Mesothelial cell of epicardium (in vitro differentiated cells): ENCODE measurements around the gene PRSS16. TPM values are rescaled to one million over a fixed set of nuclear protein-coding genes. Genes with fewer than 3 reads are reported as not detected.

Source experiments
- DNase-seq, 2 experiments: peaks; one replicate each; pipeline ENCODE4 v3.0.0; 2021; ENCODE audit warnings: low spot score in 2 of 2; ENCODE audit not compliant: unreplicated experiment in 2 of 2
- H3K27ac Mint-ChIP-seq: 2 replicates; pipeline ENCODE4 v1.8.0; 2021; ENCODE audit warnings: mixed read lengths
- H3K27me3 Mint-ChIP-seq: 2 replicates; pipeline ENCODE4 v1.8.0; 2021; ENCODE audit warnings: low read depth, mixed read lengths
- H3K36me3 Mint-ChIP-seq: 2 replicates; pipeline ENCODE4 v1.8.0; 2021; ENCODE audit warnings: mixed read lengths
- H3K4me1 Mint-ChIP-seq: 2 replicates; pipeline ENCODE4 v1.8.0; 2021; ENCODE audit warnings: mixed read lengths
- H3K4me3 Mint-ChIP-seq: 2 replicates; pipeline ENCODE4 v1.8.0; 2021; ENCODE audit warnings: mild to moderate bottlenecking, moderate library complexity, mixed read lengths
- H3K9me3 Mint-ChIP-seq: 2 replicates; pipeline ENCODE4 v1.8.0; 2021; ENCODE audit warnings: mixed read lengths
- total RNA-seq: library from RNA; stranded (reverse); gene quantifications from 3 replicates; pipeline ENCODE4 v1.2.1, GENCODE V29; 2021
- TF ChIP-seq, protein P1 (sequence below): fragments of 200-600 bp; sonication (generic); IDR thresholded peaks from one replicate; pipeline ENCODE4 v1.5.0; 2021; ENCODE audit warnings: antibody characterized with exemption; ENCODE audit not compliant: unreplicated experiment

The PRSS16 gene
- total RNA-seq, 1 donor from 2014 or later, result 19.1 TPM

DNA sequence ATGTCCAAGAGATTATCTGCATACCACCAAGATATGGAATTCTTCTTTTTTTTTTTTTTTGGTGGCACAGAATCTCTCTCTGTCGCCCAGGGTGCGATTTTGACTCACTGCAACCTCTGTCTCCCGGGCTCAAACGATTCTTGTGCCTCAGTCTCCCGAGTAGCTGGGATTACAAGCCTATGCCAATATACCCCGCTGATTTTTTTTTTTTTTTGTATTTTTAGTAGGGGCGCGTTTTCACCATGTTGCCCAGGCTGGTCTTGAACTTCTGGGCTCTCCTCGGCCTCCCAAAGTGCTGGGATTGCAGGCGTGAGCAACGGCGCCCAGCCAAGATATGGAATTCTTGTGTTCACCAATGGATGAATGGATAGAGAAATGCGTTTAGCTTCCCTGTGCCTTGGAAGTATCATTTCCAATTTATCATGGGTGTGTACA is 33.6 kb downstream of the PRSS16 start:
- Mint-ChIP-seq H3K36me3 (no peaks in the 10 kb centered on the region), H3K4me1 (peaks cover 8% of the 10 kb centered on the region), H3K4me3 (peak overlapping the region; percentile 94), H3K27me3 (peaks cover 5% of the 10 kb centered on the region), H3K27ac (peak overlapping the region; percentile 78), H3K9me3 (no peaks in the 10 kb centered on the region)
- TF ChIP-seq, protein P1, sequence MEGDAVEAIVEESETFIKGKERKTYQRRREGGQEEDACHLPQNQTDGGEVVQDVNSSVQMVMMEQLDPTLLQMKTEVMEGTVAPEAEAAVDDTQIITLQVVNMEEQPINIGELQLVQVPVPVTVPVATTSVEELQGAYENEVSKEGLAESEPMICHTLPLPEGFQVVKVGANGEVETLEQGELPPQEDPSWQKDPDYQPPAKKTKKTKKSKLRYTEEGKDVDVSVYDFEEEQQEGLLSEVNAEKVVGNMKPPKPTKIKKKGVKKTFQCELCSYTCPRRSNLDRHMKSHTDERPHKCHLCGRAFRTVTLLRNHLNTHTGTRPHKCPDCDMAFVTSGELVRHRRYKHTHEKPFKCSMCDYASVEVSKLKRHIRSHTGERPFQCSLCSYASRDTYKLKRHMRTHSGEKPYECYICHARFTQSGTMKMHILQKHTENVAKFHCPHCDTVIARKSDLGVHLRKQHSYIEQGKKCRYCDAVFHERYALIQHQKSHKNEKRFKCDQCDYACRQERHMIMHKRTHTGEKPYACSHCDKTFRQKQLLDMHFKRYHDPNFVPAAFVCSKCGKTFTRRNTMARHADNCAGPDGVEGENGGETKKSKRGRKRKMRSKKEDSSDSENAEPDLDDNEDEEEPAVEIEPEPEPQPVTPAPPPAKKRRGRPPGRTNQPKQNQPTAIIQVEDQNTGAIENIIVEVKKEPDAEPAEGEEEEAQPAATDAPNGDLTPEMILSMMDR, result no peak
- DNase-seq, result no peak

DNA sequence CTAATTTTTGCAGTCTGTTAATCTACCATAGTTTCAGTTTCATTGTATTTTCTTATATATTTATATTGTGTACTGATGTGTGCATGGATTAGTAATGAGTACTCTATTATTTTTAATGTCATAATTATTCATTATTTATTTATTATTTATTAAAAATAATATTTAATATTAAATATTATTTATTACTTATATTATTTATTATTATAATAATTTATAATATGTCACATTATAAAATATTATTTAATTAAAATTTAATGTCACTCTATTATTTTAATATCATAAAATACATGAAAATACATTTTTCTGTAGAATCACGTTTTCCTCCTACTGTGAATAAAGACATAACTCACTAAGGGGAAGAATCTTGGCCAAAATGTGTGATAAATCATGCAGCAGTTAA is 34.1 kb downstream of the PRSS16 start:
- H3K36me3 Mint-ChIP-seq, result no peaks in the 10 kb centered on the region
- H3K9me3 Mint-ChIP-seq, result no peaks in the 10 kb centered on the region
- peaks cover 7% of the 10 kb centered on the region for H3K27me3 Mint-ChIP-seq

DNA sequence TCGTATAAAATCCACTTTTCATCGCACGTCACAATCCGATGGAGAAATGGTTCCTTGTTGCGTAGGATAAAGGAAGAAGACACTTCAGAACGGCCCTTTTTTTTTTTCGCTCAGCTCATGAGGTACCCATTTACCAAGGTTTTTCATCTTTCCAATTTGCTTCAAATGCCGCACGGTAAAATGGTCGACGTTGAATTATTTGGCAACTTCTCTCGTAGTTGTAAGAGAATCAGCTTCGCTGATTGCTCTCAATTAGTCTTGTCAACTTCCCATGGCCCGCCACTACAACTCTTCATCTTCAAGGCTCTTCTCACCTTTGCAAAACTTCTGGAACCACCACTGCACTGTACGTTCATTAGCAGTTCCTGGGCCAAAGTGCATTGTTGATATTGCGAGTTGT is 35.8 kb downstream of the PRSS16 start:
- Mint-ChIP-seq H3K27ac (no peak overlapping the region), H3K4me3 (no peak overlapping the region), H3K27me3 (peaks cover 20% of the 10 kb centered on the region), H3K4me1 (peaks cover 17% of the 10 kb centered on the region), H3K36me3 (no peaks in the 10 kb centered on the region), H3K9me3 (no peaks in the 10 kb centered on the region)
- TF ChIP-seq, protein P1, result no peak
- DNase-seq, result no peak

More for the DNA sequence above, 34.1 kb downstream of the PRSS16 start:
- peaks cover 8% of the 10 kb centered on the region for H3K4me1 Mint-ChIP-seq
- TF ChIP-seq, protein P1, result no peak
- DNase-seq, result no peak
- H3K4me3 Mint-ChIP-seq, result peak overlapping the region; percentile 94
- no peak overlapping the region for H3K27ac Mint-ChIP-seq

DNA sequence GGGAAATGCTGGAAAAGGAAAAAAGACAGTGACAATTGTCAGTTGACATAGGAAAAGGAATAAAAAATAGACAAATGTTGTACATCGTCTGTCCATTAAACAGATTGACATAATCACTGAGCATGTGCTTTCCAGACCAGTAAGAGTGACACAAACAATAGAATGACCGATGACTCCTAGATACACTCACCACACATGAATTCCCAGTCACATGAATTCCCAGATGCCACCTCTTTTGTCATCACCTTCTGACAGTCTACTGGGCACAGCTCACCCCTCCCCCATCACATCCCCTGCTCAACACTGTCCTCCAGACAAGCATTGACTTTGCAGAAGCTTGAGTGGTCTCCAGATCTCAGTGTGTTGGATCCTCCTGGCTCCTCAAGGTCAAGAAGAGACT is 38.6 kb downstream of the PRSS16 start:
- no peak for DNase-seq
- no peak overlapping the region for H3K27ac Mint-ChIP-seq
- H3K27me3 Mint-ChIP-seq, result peaks cover 48% of the 10 kb centered on the region
- no peaks in the 10 kb centered on the region for H3K9me3 Mint-ChIP-seq
- no peaks in the 10 kb centered on the region for H3K36me3 Mint-ChIP-seq
- H3K4me1 Mint-ChIP-seq, result peaks cover 30% of the 10 kb centered on the region
- H3K4me3 Mint-ChIP-seq, result no peak overlapping the region
- TF ChIP-seq, protein P1, result no peak

DNA sequence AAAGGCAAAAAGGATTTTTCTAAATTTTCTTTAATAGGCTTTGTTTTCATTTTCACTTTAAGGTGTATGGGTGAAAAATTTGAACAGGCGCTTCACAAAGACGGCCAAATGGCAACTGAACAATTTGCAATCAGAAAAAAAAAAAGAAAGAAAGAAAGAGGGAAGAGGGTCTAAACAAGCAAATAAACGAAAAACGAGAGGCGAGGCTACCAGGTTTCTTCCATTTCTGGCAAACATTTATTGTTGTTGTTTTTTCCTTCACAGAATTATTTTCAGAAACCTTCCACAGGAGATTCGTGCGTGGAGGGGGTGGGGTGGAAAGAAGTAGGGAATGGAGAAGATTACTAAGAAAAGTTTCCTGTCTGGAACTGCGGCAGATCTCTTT is 40.2 kb downstream of the PRSS16 start:
- Mint-ChIP-seq H3K27me3 (peaks cover 57% of the 10 kb centered on the region), H3K27ac (no peak overlapping the region), H3K9me3 (no peaks in the 10 kb centered on the region), H3K4me3 (peak overlapping the region; percentile 70), H3K36me3 (no peaks in the 10 kb centered on the region), H3K4me1 (peaks cover 30% of the 10 kb centered on the region)
- DNase-seq, result no peak
- TF ChIP-seq, protein P1, result no peak
